MCF 10A (cell line): ENCODE results near the gene PAQR4. TPM values are rescaled to one million over a fixed set of nuclear protein-coding genes. Genes with fewer than 3 reads are reported as not detected.

Experiments used
- BruUV-seq: library from RNA; stranded (reverse); fragments of 400-500 nt; replicated peaks from 2 replicates; lab custom pipeline; 2021; lab: Mats Ljungman, UMichigan
- CTCF ChIA-PET: fragments of 300-600 bp; sonication (Branson Sonifier 250); formaldehyde crosslinking; extraction: SDS; loops from one replicate; lab custom pipeline; 2021; ENCODE audit warnings: antibody characterized with exemption, inconsistent platforms; lab: Yijun Ruan, JAX
- POLR2A ChIA-PET: fragments of 300-600, 350-650 bp; sonication (Branson Sonifier 250); formaldehyde crosslinking; extraction: SDS; loops from one replicate; lab custom pipeline; 2020; ENCODE audit warnings: antibody characterized with exemption, inconsistent platforms; lab: Yijun Ruan, JAX
- DNase-seq: peaks from one replicate; pipeline ENCODE4 v3.0.0-alpha.2; 2018; ENCODE audit not compliant: unreplicated experiment
- H3K27ac Mint-ChIP-seq: one replicate; pipeline ENCODE4 v1.8.0; 2022; ENCODE audit warnings: mild to moderate bottlenecking, low read depth, mixed read lengths; ENCODE audit not compliant: unreplicated experiment
- H3K27me3 Mint-ChIP-seq: one replicate; pipeline ENCODE4 v1.8.0; 2022; ENCODE audit warnings: mixed read lengths; ENCODE audit not compliant: insufficient read depth, unreplicated experiment
- H3K36me3 Mint-ChIP-seq: one replicate; pipeline ENCODE4 v1.8.0; 2022; ENCODE audit warnings: mild to moderate bottlenecking, moderate library complexity, mixed read lengths; ENCODE audit not compliant: insufficient read depth, unreplicated experiment
- H3K4me1 Mint-ChIP-seq: one replicate; pipeline ENCODE4 v1.8.0; 2022; ENCODE audit warnings: mixed read lengths; ENCODE audit not compliant: insufficient read depth, unreplicated experiment
- H3K4me3 Mint-ChIP-seq: one replicate; pipeline ENCODE4 v1.8.0; 2022; ENCODE audit warnings: mild to moderate bottlenecking, moderate library complexity, mixed read lengths; ENCODE audit not compliant: unreplicated experiment
- H3K9me3 Mint-ChIP-seq: one replicate; pipeline ENCODE4 v1.8.0; 2022; ENCODE audit warnings: mixed read lengths; ENCODE audit not compliant: unreplicated experiment
- CTCF ChIP-seq: fragments of 200-600 bp; IDR thresholded peaks from one replicate; pipeline ENCODE4 v1.8.0; 2022; ENCODE audit warnings: antibody characterized with exemption, mild to moderate bottlenecking; ENCODE audit not compliant: unreplicated experiment
- intact Hi-C: fragments of 100-400 bp; cut with micrococcal nuclease; formaldehyde crosslinking; loops from 2 replicates; pipeline ENCODE4 v1.14.1; 2022
- total RNA-seq: library from RNA; stranded (reverse); gene quantifications from 2 replicates; pipeline ENCODE4 v1.2.3, GENCODE V29; 2022

The PAQR4 gene
- total RNA-seq, 1 experiment from 2014 or later, result 7.9 TPM

- H3K36me3 Mint-ChIP-seq, result peaks cover 5% of the 10 kb centered on the region
- H3K4me1 Mint-ChIP-seq, result peaks cover 3% of the 10 kb centered on the region
- no peak for TF ChIP-seq CTCF
- ChIA-PET POLR2A (no interaction called here), CTCF (interaction anchor here (0.6 to 0.9 kb wide), 2 partner anchors 15 to 101 kb away, joined by 3 read pairs; no protein-coding TSS in a partner anchor)
- no peak overlapping the region for H3K27ac Mint-ChIP-seq
- H3K27me3 Mint-ChIP-seq, result no peaks in the 10 kb centered on the region
- BruUV-seq, result no TSS peak
- no peaks in the 10 kb centered on the region for H3K9me3 Mint-ChIP-seq
- no peak overlapping the region for H3K4me3 Mint-ChIP-seq
- DNase-seq, result no peak
- intact Hi-C loops, result no loop called here
Measured at GRCh38 chr16:2976673-2977072, 7.5 kb downstream of the PAQR4 start.

GRCh38 chr16:2977440-2977839 is 8.3 kb downstream of the PAQR4 start:
- H3K4me3 Mint-ChIP-seq, result no peak overlapping the region
- ChIA-PET CTCF (interaction anchor here (0.9 kb wide), 1 partner anchor 15 kb away, joined by 3 read pairs; no protein-coding TSS in a partner anchor), POLR2A (interaction anchor here (1.7 kb wide), 1 partner anchor 225 kb away, joined by 3 read pairs; the partner anchor contains the start of gene SRRM2)
- BruUV-seq, result no TSS peak
- peaks cover 5% of the 10 kb centered on the region for H3K36me3 Mint-ChIP-seq
- peaks cover 6% of the 10 kb centered on the region for H3K4me1 Mint-ChIP-seq
- no peak overlapping the region for H3K27ac Mint-ChIP-seq
- H3K9me3 Mint-ChIP-seq, result no peaks in the 10 kb centered on the region
- H3K27me3 Mint-ChIP-seq, result no peaks in the 10 kb centered on the region
- TF ChIP-seq CTCF, result no peak
- DNase-seq, result no peak
- intact Hi-C loops, result no loop called here

- intact Hi-C loops, result loop anchor here (1.0 to 5.0 kb wide), 2 partner anchors 10 to 52 kb away; partner anchors contain the start of gene PAQR4
- Mint-ChIP-seq H3K4me1 (peaks cover 6% of the 10 kb centered on the region), H3K27ac (no peak overlapping the region), H3K4me3 (peak overlapping the region; percentile 73), H3K36me3 (peaks cover 5% of the 10 kb centered on the region), H3K9me3 (no peaks in the 10 kb centered on the region), H3K27me3 (no peaks in the 10 kb centered on the region)
- ChIA-PET CTCF (interaction anchor here (1.0 kb wide), 1 partner anchor 59 kb away, joined by 3 read pairs; no protein-coding TSS in a partner anchor), POLR2A (interaction anchor here (0.6 to 2.5 kb wide), 7 partner anchors 8 to 79 kb away, joined by 3 to 19 read pairs (median 5); partner anchors contain the start of genes KREMEN2, PAQR4 and TNFRSF12A)
- BruUV-seq, result TSS peak; percentile 49
- TF ChIP-seq CTCF, result no peak
- no peak for DNase-seq
Measured at GRCh38 chr16:2979669-2980226, 10.6 kb downstream of the PAQR4 start.
